Upper lobe of left lung (tissue), 4 donors: ENCODE measurements around the gene GKAP1.
"Not testable (repeated sequence)": the region's sequence is repeated elsewhere in the genome, so short reads cannot be mapped to it uniquely, and the experiment has no call there.

Experiments used
- CTCF ChIP-seq, 6 experiments: fragments of 450-650 bp in 4 of 6; fragments of 200-600 bp in 2 of 6; sonication (generic) in 2 of 6; IDR thresholded peaks; one replicate each; pipeline ENCODE4 v1.5.1; 2016 to 2019; ENCODE audit warnings: antibody characterized with exemption in 6 of 6
- EP300 ChIP-seq, 4 donors: sonication (generic); formaldehyde crosslinking; IDR thresholded peaks; one replicate each; pipeline ENCODE4 v1.5.1; 2017; ENCODE audit warnings: antibody characterized with exemption in 4 of 4, control low read depth in 2 of 4
- POLR2A ChIP-seq, 4 donors: fragments of 450-650 bp; IDR thresholded peaks; one replicate each; pipeline ENCODE4 v1.5.1; 2016 to 2017; ENCODE audit warnings: antibody characterized with exemption in 4 of 4, mild to moderate bottlenecking in 2 of 4
- POLR2AphosphoS5 ChIP-seq, 2 donors: sonication (generic); formaldehyde crosslinking; IDR thresholded peaks; one replicate each; pipeline ENCODE4 v1.5.1; 2017; ENCODE audit warnings: antibody characterized with exemption in 2 of 2

GRCh38 chr9:83705219-83705651 lies 112.3 kb downstream of the GKAP1 start:
- TF ChIP-seq CTCF, EP300, POLR2A, POLR2AphosphoS5 (IDR thresholded peaks at IDR 0.05): not testable (repeated sequence)
